ENCODE results near the gene RMI1. TPM values are rescaled to one million over a fixed set of nuclear protein-coding genes. Genes with fewer than 3 reads are reported as not detected.

Gene RMI1
- total and polyA plus RNA-seq, 8 donors = 3.2 to 20.5 (median 5.1) TPM; not detected in 2

DNA sequence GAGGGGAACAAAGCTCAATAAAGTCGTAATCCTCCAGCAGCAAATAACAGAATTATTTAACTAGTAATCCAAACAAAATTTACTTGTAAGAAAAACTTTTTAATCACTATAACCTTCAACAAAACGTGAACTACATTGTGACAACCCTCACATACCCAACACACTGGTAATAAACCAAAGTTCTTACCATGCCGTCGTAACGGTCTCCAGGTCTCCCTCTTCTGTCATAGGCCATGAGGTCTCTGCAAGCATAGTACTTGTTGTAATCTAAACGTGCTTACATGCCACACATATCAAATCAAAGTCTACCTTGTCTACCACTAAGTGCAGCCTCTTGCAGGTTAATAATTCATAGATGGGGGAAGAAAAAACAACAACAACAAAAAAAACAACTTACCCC is 9.1 kb upstream of the RMI1 start:
- WGBS, 5 donors = 60 to 72% (median 65%) methylated on average over 6 of the region's 6 CpGs
- intact Hi-C loops (cut with DNase I; ENCODE audit: low total_unique reads) = no loop called here
- Histone ChIP-seq H3K27me3 (no peaks in the 10 kb centered on the region), H3K27ac (no peak overlapping the region), H3K9me3 (no peaks in the 10 kb centered on the region), H3K36me3 (peaks cover 84 to 100% (median 100%) of the 10 kb centered on the region in 4 donors), H3K4me3 (no peak overlapping the region), H3K4me1 (peaks cover 0 to 48% (median 26%) of the 10 kb centered on the region in 4 donors)
- DNase-seq = no peak
- no peak for TF ChIP-seq POLR2AphosphoS5 (IDR thresholded peaks at IDR 0.05)
- no peak for TF ChIP-seq EP300 (IDR thresholded peaks at IDR 0.05)
- TF ChIP-seq, protein P1, sequence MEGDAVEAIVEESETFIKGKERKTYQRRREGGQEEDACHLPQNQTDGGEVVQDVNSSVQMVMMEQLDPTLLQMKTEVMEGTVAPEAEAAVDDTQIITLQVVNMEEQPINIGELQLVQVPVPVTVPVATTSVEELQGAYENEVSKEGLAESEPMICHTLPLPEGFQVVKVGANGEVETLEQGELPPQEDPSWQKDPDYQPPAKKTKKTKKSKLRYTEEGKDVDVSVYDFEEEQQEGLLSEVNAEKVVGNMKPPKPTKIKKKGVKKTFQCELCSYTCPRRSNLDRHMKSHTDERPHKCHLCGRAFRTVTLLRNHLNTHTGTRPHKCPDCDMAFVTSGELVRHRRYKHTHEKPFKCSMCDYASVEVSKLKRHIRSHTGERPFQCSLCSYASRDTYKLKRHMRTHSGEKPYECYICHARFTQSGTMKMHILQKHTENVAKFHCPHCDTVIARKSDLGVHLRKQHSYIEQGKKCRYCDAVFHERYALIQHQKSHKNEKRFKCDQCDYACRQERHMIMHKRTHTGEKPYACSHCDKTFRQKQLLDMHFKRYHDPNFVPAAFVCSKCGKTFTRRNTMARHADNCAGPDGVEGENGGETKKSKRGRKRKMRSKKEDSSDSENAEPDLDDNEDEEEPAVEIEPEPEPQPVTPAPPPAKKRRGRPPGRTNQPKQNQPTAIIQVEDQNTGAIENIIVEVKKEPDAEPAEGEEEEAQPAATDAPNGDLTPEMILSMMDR (IDR thresholded peaks at IDR 0.05) = no peak
- no peak for TF ChIP-seq POLR2A (IDR thresholded peaks at IDR 0.05)

DNA sequence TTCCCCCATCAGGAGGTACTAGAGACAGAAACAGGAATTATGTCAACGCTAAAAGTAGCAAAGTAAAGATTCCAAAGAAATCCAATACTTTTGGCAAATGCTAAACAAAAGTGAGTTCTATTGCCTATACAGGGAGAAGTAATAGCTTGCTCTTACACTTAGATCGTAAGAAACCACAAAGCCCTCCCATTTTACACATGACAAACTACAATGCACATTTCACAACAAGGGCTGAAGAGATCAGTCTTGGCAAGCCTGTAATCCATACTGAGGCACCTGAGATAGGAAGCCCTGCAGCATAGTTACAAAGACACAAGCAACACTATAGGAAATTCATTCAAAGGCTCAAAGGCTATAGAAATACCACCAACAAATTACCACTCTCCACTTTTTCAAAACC is 8.3 kb upstream of the RMI1 start:
- 73 to 86% (median 81%) methylated on average over 2 of the region's 2 CpGs for whole genome bisulfite sequencing, 5 donors
- H3K27ac ChIP-seq = no peak overlapping the region
- H3K27me3 ChIP-seq = no peaks in the 10 kb centered on the region
- no peak overlapping the region for H3K4me3 ChIP-seq
- TF ChIP-seq EP300 (IDR thresholded peaks at IDR 0.05) (no peak), POLR2A (IDR thresholded peaks at IDR 0.05) (no peak), POLR2AphosphoS5 (IDR thresholded peaks at IDR 0.05) (no peak)
- TF ChIP-seq, protein P1 (IDR thresholded peaks at IDR 0.05) = no peak
- H3K4me1 ChIP-seq = peaks cover 3 to 56% (median 34%) of the 10 kb centered on the region in 4 donors
- H3K9me3 ChIP-seq = no peaks in the 10 kb centered on the region
- peaks cover 92 to 100% (median 100%) of the 10 kb centered on the region in 4 donors for H3K36me3 ChIP-seq
- intact Hi-C loops (cut with DNase I; ENCODE audit: low total_unique reads) = no loop called here
- DNase-seq = no peak

DNA sequence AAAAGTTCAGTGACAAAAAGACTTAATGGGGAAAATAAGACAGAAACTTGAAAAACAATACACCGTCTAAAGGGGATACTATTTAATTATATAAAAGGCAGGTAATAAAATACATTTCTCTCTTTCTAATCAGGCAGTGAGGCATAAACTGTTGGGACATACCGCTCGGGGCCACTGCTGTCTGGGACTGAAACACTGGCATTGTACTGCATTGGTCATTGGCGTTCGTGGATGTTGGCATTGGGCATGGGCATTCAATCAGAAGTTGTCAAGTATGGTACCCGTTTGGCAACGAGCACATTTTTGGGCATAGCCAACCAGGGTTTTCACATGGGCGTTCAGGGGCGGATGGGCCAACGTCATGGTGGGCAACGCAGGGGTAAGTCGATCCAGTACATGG is 5.3 kb upstream of the RMI1 start:
- Histone ChIP-seq H3K27ac (no peak overlapping the region), H3K9me3 (no peaks in the 10 kb centered on the region), H3K27me3 (no peaks in the 10 kb centered on the region), H3K36me3 (peaks cover 68 to 76% (median 75%) of the 10 kb centered on the region in 4 donors), H3K4me1 (peaks cover 10 to 67% (median 45%) of the 10 kb centered on the region in 4 donors), H3K4me3 (peak overlapping the region in 1 of 4 donors; percentile 3)
- TF ChIP-seq POLR2AphosphoS5 (IDR thresholded peaks at IDR 0.05) (no peak), EP300 (IDR thresholded peaks at IDR 0.05) (no peak), POLR2A (IDR thresholded peaks at IDR 0.05) (no peak)
- no peak for DNase-seq
- intact Hi-C loops (cut with DNase I; ENCODE audit: low total_unique reads) = no loop called here
- WGBS, 5 donors = 85 to 90% (median 87%) methylated on average over 12 of the region's 12 CpGs

DNA sequence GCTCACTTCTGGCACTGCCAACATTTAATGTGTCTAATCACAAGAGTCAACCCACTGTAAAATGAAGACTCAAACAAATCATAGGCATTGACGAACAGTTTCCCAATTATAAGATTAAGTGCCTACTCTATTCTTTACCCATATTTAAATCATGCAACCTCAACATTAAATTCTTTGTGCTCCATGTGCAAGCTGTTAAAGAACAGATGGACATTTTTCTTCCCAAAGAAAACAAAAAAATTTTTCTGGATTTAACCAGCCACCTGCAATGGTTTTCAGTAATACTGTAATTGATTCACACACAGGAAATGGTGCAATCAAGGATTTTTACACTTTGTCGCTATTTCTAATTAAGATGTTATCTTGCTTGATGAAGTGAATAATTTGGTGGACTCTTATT is 4.2 kb upstream of the RMI1 start:
- H3K4me1 ChIP-seq = peaks cover 10 to 68% (median 46%) of the 10 kb centered on the region in 4 donors
- 49 to 74% (median 58%) methylated on average over 2 of the region's 2 CpGs for WGBS, 5 donors

More for the DNA sequence above, 4.2 kb upstream of the RMI1 start:
- no peak overlapping the region for H3K27ac ChIP-seq
- no peak for DNase-seq
- no peaks in the 10 kb centered on the region for H3K27me3 ChIP-seq
- no peaks in the 10 kb centered on the region for H3K9me3 ChIP-seq
- intact Hi-C loops (cut with DNase I; ENCODE audit: low total_unique reads) = no loop called here
- no peak for TF ChIP-seq EP300 (IDR thresholded peaks at IDR 0.05)
- no peak for TF ChIP-seq POLR2A (IDR thresholded peaks at IDR 0.05)
- TF ChIP-seq, protein P1 (IDR thresholded peaks at IDR 0.05) = no peak
- no peak for TF ChIP-seq POLR2AphosphoS5 (IDR thresholded peaks at IDR 0.05)
- H3K36me3 ChIP-seq = peaks cover 58 to 66% (median 64%) of the 10 kb centered on the region in 4 donors
- peak overlapping the region in 2 of 4 donors; percentile 79 to 92 for H3K4me3 ChIP-seq

Data from stomach (tissue), 9 donors.